ENCODE measurements around the gene FLT1. TPM values are rescaled to one million over a fixed set of nuclear protein-coding genes. Genes with fewer than 3 reads are reported as not detected.
A peak's percentile ranks its signal among the peaks of the same experiment; 100 is the strongest.

FLT1 gene
- total RNA-seq, 4 donors from 2014 or later, result 12.5 to 46.2 (median 31.3) TPM

GRCh38 chr13:28474491-28475134 lies 20.3 kb downstream of the FLT1 start:
- WGBS, result 91% methylated on average over 1 of the region's 1 CpG
- intact Hi-C loops (cut with DNase I), result no loop called here
- H3K4me1 ChIP-seq, result peaks cover 0 to 7% (median 0%) of the 10 kb centered on the region in 4 donors

GRCh38 chr13:28473044-28473443 lies 21.9 kb downstream of the FLT1 start:
- Histone ChIP-seq H3K9me3 (no peaks in the 10 kb centered on the region), H3K36me3 (no peaks in the 10 kb centered on the region), H3K4me3 (no peak overlapping the region), H3K27me3 (no peaks in the 10 kb centered on the region), H3K4me1 (peaks cover 0 to 7% (median 0%) of the 10 kb centered on the region in 4 donors), H3K27ac (replicated peaks in 1 of 4) (no peak overlapping the region)
- TF ChIP-seq POLR2AphosphoS5 (IDR thresholded peaks at IDR 0.05) (no peak), EP300 (IDR thresholded peaks at IDR 0.05) (no peak), CTCF (IDR thresholded peaks at IDR 0.05) (no peak)
- DNase-seq (ENCODE audit: extremely low spot score), result no peak
- intact Hi-C loops (cut with DNase I), result no loop called here
- 93% methylated on average over 7 of the region's 7 CpGs for WGBS

More at GRCh38 chr13:28474491-28475134, 20.3 kb downstream of the FLT1 start:
- TF ChIP-seq POLR2AphosphoS5 (IDR thresholded peaks at IDR 0.05) (no peak), CTCF (IDR thresholded peaks at IDR 0.05) (no peak), POLR2A (IDR thresholded peaks at IDR 0.05; ENCODE audit: low read depth) (no peak), EP300 (IDR thresholded peaks at IDR 0.05) (no peak)
- Histone ChIP-seq H3K4me3 (no peak overlapping the region), H3K27me3 (no peaks in the 10 kb centered on the region), H3K9me3 (no peaks in the 10 kb centered on the region), H3K36me3 (no peaks in the 10 kb centered on the region), H3K27ac (replicated peaks in 1 of 4) (no peak overlapping the region)
- DNase-seq (ENCODE audit: extremely low spot score), result peak; percentile 21

GRCh38 chr13:28471421-28471820 lies 23.5 kb downstream of the FLT1 start:
- intact Hi-C loops (cut with DNase I), result no loop called here
- no peak overlapping the region for H3K4me3 ChIP-seq

GRCh38 chr13:28470296-28470695 lies 24.6 kb downstream of the FLT1 start:
- no peak overlapping the region for H3K27ac ChIP-seq (replicated peaks in 1 of 4)
- peaks cover 0 to 4% (median 0%) of the 10 kb centered on the region in 4 donors for H3K4me1 ChIP-seq
- no peak for DNase-seq (ENCODE audit: extremely low spot score)
- 78% methylated on average over 4 of the region's 4 CpGs for WGBS
- intact Hi-C loops (cut with DNase I), result no loop called here
- H3K27me3 ChIP-seq, result no peaks in the 10 kb centered on the region
- peaks cover 0 to 17% (median 0%) of the 10 kb centered on the region in 4 donors for H3K36me3 ChIP-seq
- no peaks in the 10 kb centered on the region for H3K9me3 ChIP-seq
- no peak overlapping the region for H3K4me3 ChIP-seq
- TF ChIP-seq POLR2AphosphoS5 (IDR thresholded peaks at IDR 0.05), result no peak
- no peak for TF ChIP-seq CTCF (IDR thresholded peaks at IDR 0.05)
- TF ChIP-seq POLR2A (IDR thresholded peaks at IDR 0.05; ENCODE audit: low read depth), result no peak
- no peak for TF ChIP-seq EP300 (IDR thresholded peaks at IDR 0.05)

More at GRCh38 chr13:28471421-28471820, 23.5 kb downstream of the FLT1 start:
- Histone ChIP-seq H3K27ac (replicated peaks in 1 of 4) (no peak overlapping the region), H3K9me3 (no peaks in the 10 kb centered on the region), H3K4me1 (peaks cover 0 to 10% (median 0%) of the 10 kb centered on the region in 4 donors), H3K27me3 (no peaks in the 10 kb centered on the region), H3K36me3 (peaks cover 0 to 10% (median 0%) of the 10 kb centered on the region in 4 donors)
- no peak for DNase-seq (ENCODE audit: extremely low spot score)
- TF ChIP-seq POLR2A (IDR thresholded peaks at IDR 0.05; ENCODE audit: low read depth), result no peak
- no peak for TF ChIP-seq CTCF (IDR thresholded peaks at IDR 0.05)
- no peak for TF ChIP-seq POLR2AphosphoS5 (IDR thresholded peaks at IDR 0.05)
- TF ChIP-seq EP300 (IDR thresholded peaks at IDR 0.05), result no peak
- WGBS, result 95% methylated on average over 2 of the region's 2 CpGs

Data from esophagus muscularis mucosa (tissue), 4 donors.